H1 (cell line): Measurements from ENCODE around the gene FGF14. TPM values are rescaled to one million over a fixed set of nuclear protein-coding genes. Genes with fewer than 3 reads are reported as not detected.

ENCODE experiments used
- CTCF ChIA-PET: fragments of 300-600 bp; sonication (Branson Sonifier 250); formaldehyde crosslinking; loops from one replicate; lab custom pipeline; 2021; ENCODE audit not compliant: partially characterized antibody; lab: Charles Lee
- POLR2A ChIA-PET: fragments of 300-600 bp; sonication (Branson Sonifier 250); formaldehyde crosslinking; loops from one replicate; lab custom pipeline; 2021; ENCODE audit warnings: inconsistent platforms; ENCODE audit not compliant: partially characterized antibody; lab: Charles Lee
- DNase-seq, 2 experiments: peaks; one replicate each; pipeline versions ENCODE4 v3.0.0 to v3.0.0-alpha.2; 2010 to 2022; ENCODE audit warnings: low spot score in 2 of 2, low read depth in 1 of 2, mixed read lengths in 1 of 2
- FAIRE-seq: peaks from 2 replicates; lab custom pipeline; 2011; peaks lifted over from hg19 to GRCh38; lab: Jason Lieb, UNC
- H2AFZ ChIP-seq: 2 replicates; pipeline ENCODE4 v1.8.1; 2012; ENCODE audit warnings: low read length, inconsistent platforms
- H2AK5ac ChIP-seq: 2 replicates; pipeline ENCODE4 v1.6.1; 2013; ENCODE audit warnings: low read depth, low read length
- H2BK120ac ChIP-seq: replicated peaks from 2 replicates; pipeline ENCODE3; 2013; ENCODE audit warnings: low read depth, low read length, inconsistent platforms
- H2BK12ac ChIP-seq: 2 replicates; pipeline ENCODE4 v1.6.1; 2013; ENCODE audit warnings: low read depth, low read length
- H2BK15ac ChIP-seq: 2 replicates; pipeline ENCODE4 v1.6.1; 2013; ENCODE audit warnings: low read length
- H2BK20ac ChIP-seq: 2 replicates; pipeline ENCODE4 v1.6.1; 2013; ENCODE audit warnings: low read length
- H2BK5ac ChIP-seq: 2 replicates; pipeline ENCODE4 v1.6.1; 2013; ENCODE audit warnings: low read depth, low read length
- H3K14ac ChIP-seq: 2 replicates; pipeline ENCODE4 v1.6.1; 2013; ENCODE audit warnings: inconsistent platforms; ENCODE audit not compliant: insufficient read length
- H3K18ac ChIP-seq: 2 replicates; pipeline ENCODE4 v1.6.1; 2013; ENCODE audit warnings: low read length; ENCODE audit errors: extremely low read depth
- H3K23ac ChIP-seq: 2 replicates; pipeline ENCODE4 v1.6.1; 2013; ENCODE audit warnings: inconsistent platforms; ENCODE audit not compliant: insufficient read length
- H3K23me2 ChIP-seq: 2 replicates; pipeline ENCODE4 v1.6.1; 2013; ENCODE audit warnings: low read depth, low read length
- H3K27ac ChIP-seq: 2 replicates; pipeline ENCODE4 v1.6.1; 2011; ENCODE audit warnings: low read depth, low read length, inconsistent platforms
- H3K27me3 ChIP-seq, 4 experiments: replicated peaks in 1 of 4; 1 replicate in 1 of 4; 2 replicates in 3 of 4; pipeline versions ENCODE4 v1.6.1 to v1.8.1; 2011 to 2013; ENCODE audit warnings: low read length in 3 of 4, mild to moderate bottlenecking in 3 of 4, inconsistent platforms in 2 of 4, mixed read lengths in 2 of 4, moderate library complexity in 1 of 4; ENCODE audit not compliant: control insufficient read depth in 3 of 4, insufficient read depth in 3 of 4; ENCODE audit errors: extremely low read depth in 1 of 4
- H3K36me3 ChIP-seq, 4 experiments: 2 replicates each; pipeline versions ENCODE4 v1.6.1 to v1.8.1; 2011 to 2013; ENCODE audit warnings: mild to moderate bottlenecking in 4 of 4, low read length in 3 of 4, moderate library complexity in 2 of 4, control low read depth in 1 of 4, inconsistent platforms in 1 of 4; ENCODE audit not compliant: insufficient read depth in 4 of 4, control insufficient read depth in 2 of 4
- H3K4ac ChIP-seq: replicated peaks from 2 replicates; pipeline ENCODE3; 2013; ENCODE audit warnings: low read length, low read depth, mixed read lengths, inconsistent platforms; ENCODE audit not compliant: insufficient read length
- H3K4me1 ChIP-seq, 4 experiments: replicated peaks in 1 of 4; 1 replicate in 1 of 4; 2 replicates in 3 of 4; pipeline versions ENCODE4 v1.6.1 to v1.8.1; 2011 to 2013; ENCODE audit warnings: low read length in 3 of 4, inconsistent platforms in 2 of 4, mixed read lengths in 1 of 4; ENCODE audit not compliant: insufficient read depth in 4 of 4, control insufficient read depth in 3 of 4
- H3K4me2 ChIP-seq, 2 experiments: 2 replicates each; pipeline versions ENCODE4 v1.6.1 to v1.8.1; 2011 to 2013; ENCODE audit warnings: low read depth in 2 of 2, low read length in 2 of 2, control low read depth in 1 of 2, inconsistent platforms in 1 of 2, mild to moderate bottlenecking in 1 of 2; ENCODE audit not compliant: insufficient read depth in 1 of 2
- H3K4me3 ChIP-seq, 4 experiments: fragments of 200-600, 300-600 bp in 1 of 4; sonication (generic), shearing (Covaris generic), sonication (Bioruptor Twin) in 1 of 4; 2 replicates each; pipeline versions ENCODE4 v1.5.1 to v1.8.1; 2011 to 2016; ENCODE audit warnings: low read length in 4 of 4, low read depth in 3 of 4, control low read depth in 2 of 4, inconsistent platforms in 2 of 4, mild to moderate bottlenecking in 2 of 4, mixed read lengths in 1 of 4, moderate library complexity in 1 of 4; ENCODE audit not compliant: insufficient read depth in 2 of 4; ENCODE audit errors: extremely low read depth in 1 of 4
- H3K56ac ChIP-seq: replicated peaks from 2 replicates; pipeline ENCODE3; 2013; ENCODE audit warnings: low read depth, mild to moderate bottlenecking, mixed read lengths, low read length, inconsistent platforms; ENCODE audit not compliant: insufficient read length
- H3K79me1 ChIP-seq: 2 replicates; pipeline ENCODE4 v1.6.1; 2013; ENCODE audit warnings: low read depth, low read length, control low read depth
- H3K79me2 ChIP-seq, 2 experiments: 2 replicates each; pipeline versions ENCODE4 v1.6.1 to v1.8.1; 2012 to 2013; ENCODE audit warnings: low read length in 2 of 2, mild to moderate bottlenecking in 2 of 2, inconsistent platforms in 1 of 2; ENCODE audit not compliant: insufficient read depth in 2 of 2, control insufficient read depth in 1 of 2
- H3K9ac ChIP-seq, 4 experiments: replicated peaks in 1 of 4; 1 replicate in 1 of 4; 2 replicates in 3 of 4; pipeline versions ENCODE4 v1.6.1 to v1.8.1; 2011 to 2013; ENCODE audit warnings: low read depth in 3 of 4, low read length in 3 of 4, control low read depth in 2 of 4, mild to moderate bottlenecking in 2 of 4, moderate library complexity in 2 of 4, inconsistent platforms in 1 of 4; ENCODE audit errors: extremely low read depth in 1 of 4
- H3K9me3 ChIP-seq, 2 experiments: 2 replicates each; pipeline versions ENCODE4 v1.6.1 to v1.8.1; 2012 to 2013; ENCODE audit warnings: mild to moderate bottlenecking in 2 of 2, moderate library complexity in 2 of 2, control low read depth in 1 of 2, inconsistent platforms in 1 of 2, low read depth in 1 of 2, low read length in 1 of 2, mixed read lengths in 1 of 2; ENCODE audit not compliant: insufficient read depth in 2 of 2
- H4K20me1 ChIP-seq, 2 experiments: replicated peaks in 1 of 2; 2 replicates each; pipeline versions ENCODE3 to v1.8.1; 2011 to 2013; ENCODE audit warnings: inconsistent platforms in 2 of 2, low read length in 2 of 2, mild to moderate bottlenecking in 1 of 2; ENCODE audit not compliant: insufficient read depth in 2 of 2, control insufficient read depth in 1 of 2
- H4K5ac ChIP-seq: 2 replicates; pipeline ENCODE4 v1.6.1; 2013; ENCODE audit warnings: low read length, low read depth, mixed read lengths, inconsistent platforms; ENCODE audit not compliant: insufficient read length
- H4K8ac ChIP-seq: 2 replicates; pipeline ENCODE4 v1.8.0; 2013; ENCODE audit warnings: mild to moderate bottlenecking, moderate library complexity, low read length, inconsistent platforms; ENCODE audit not compliant: insufficient read depth; ENCODE audit errors: extremely low read depth
- H4K91ac ChIP-seq: replicated peaks from 2 replicates; pipeline ENCODE3; 2013; ENCODE audit warnings: low read length, mixed read lengths, inconsistent platforms; ENCODE audit not compliant: insufficient read length
- BACH1 ChIP-seq: IDR thresholded peaks from 2 replicates; pipeline ENCODE4 v1.6.1; 2012; ENCODE audit warnings: low read length, improper control_type of control experiment
- BCL11A ChIP-seq, 2 experiments: IDR thresholded peaks; one replicate each; pipeline ENCODE4 v1.6.1; 2011; ENCODE audit warnings: low read depth in 2 of 2, low read length in 2 of 2, mild to moderate bottlenecking in 2 of 2
- RBBP5 ChIP-seq: IDR thresholded peaks from 2 replicates; pipeline ENCODE4 v1.7.1; 2012; ENCODE audit warnings: low read depth, mild to moderate bottlenecking, inconsistent platforms, low read length, moderate library complexity, borderline replicate concordance
- SAP30 ChIP-seq: fragments of 300-600 bp; sonication (generic); IDR thresholded peaks from 2 replicates; pipeline ENCODE4 v1.7.1; 2012; ENCODE audit warnings: low read length, moderate library complexity, mild to moderate bottlenecking, inconsistent platforms; ENCODE audit not compliant: insufficient read depth, insufficient replicate concordance
- SUZ12 ChIP-seq: fragments of 200-600 bp; sonication (generic); IDR thresholded peaks from 2 replicates; pipeline ENCODE4 v1.6.1; 2012; ENCODE audit warnings: mild to moderate bottlenecking, inconsistent platforms, low read length, moderate library complexity, mixed read lengths
- TCF12 ChIP-seq: IDR thresholded peaks from 2 replicates; pipeline ENCODE4 v1.6.1; 2011; ENCODE audit warnings: low read depth, mild to moderate bottlenecking, low read length
- WGBS, 2 experiments: shearing (Covaris generic) in 1 of 2; methylation state at CpG; one replicate each; pipeline versions ENCODE4 v1.1.6 to v1.1.7; 2013 to 2015; ENCODE audit warnings: low lambda C conversion rate in 2 of 2, mixed read lengths in 2 of 2, inconsistent platforms in 1 of 2, low coverage in 1 of 2, missing lambda C conversion rate in 1 of 2; ENCODE audit not compliant: insufficient replicate concordance in 2 of 2, insufficient coverage in 1 of 2, insufficient read length in 1 of 2; ENCODE audit errors: extremely low coverage in 1 of 2, missing lambda C conversion rate in 1 of 2; 5-methylcytosine and 5-hydroxymethylcytosine counted together
- polyA plus RNA-seq, 7 experiments: library from polyadenylated mRNA; depleted of rRNA in 3 of 7; stranded (reverse) in 5 of 7; unstranded in 2 of 7; fragments of >200 nt in 5 of 7; fragments of 200-250 nt in 2 of 7; gene quantifications; 1 replicate in 5 of 7; 2 replicates in 1 of 7; 4 replicates in 1 of 7; pipeline versions ENCODE4 v1.2.1 to v1.2.3, GENCODE V29; 2011 to 2013; ENCODE audit warnings: missing spikeins in 2 of 7, mixed read lengths in 2 of 7
- total RNA-seq: library from RNA; stranded (reverse); fragmentation: NEBNext Ultra II Directional; extraction: Animal tissue kit (Norgen Biotek cat#: 25700); gene quantifications from 2 replicates; pipeline ENCODE4 v1.2.1, GENCODE V29; 2021

The FGF14 gene
- total and polyA plus RNA-seq, 2 of the 8 experiments (the other 6 are each of a cell fraction or from before 2014, with no cell fraction given): 0.05 to 0.58 TPM

DNA sequence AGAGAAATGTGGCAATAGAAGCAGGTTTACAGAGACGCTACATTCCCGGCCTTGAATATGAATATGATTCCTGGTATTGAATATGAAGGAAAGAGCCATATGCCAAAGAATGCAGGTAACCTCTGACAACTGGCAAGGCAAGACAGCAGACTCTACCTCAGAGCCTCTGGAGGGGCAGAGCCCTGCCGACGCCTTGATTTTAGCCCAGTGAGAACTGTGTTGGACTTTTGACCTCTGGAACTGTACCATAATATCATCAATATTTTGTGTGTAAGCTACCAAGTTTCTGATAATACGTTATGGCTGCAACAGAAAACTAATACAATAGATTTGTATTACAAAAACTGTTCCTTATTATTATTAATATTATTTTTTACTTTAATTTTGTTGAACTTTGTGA, 219.7 kb downstream of the FGF14 start:
- WGBS, 2 experiments: 89% methylated on average over 5 of the region's 5 CpGs; no CpG with 5 or more reads in 1 of the 2 experiments
- CTCF ChIA-PET: no interaction called here
- no peak for FAIRE-seq

More for the DNA sequence above, 219.7 kb downstream of the FGF14 start:
- Histone ChIP-seq H2BK15ac (no peak overlapping the region), H3K18ac (no peak overlapping the region), H2AK5ac (no peak overlapping the region), H3K23ac (no peak overlapping the region), H3K4me2 (no peak overlapping the region), H4K20me1 (no peaks in the 10 kb centered on the region), H3K23me2 (no peaks in the 10 kb centered on the region), H3K79me2 (no peaks in the 10 kb centered on the region), H3K4ac (no peak overlapping the region), H3K14ac (no peak overlapping the region), H4K8ac (no peak overlapping the region), H3K9me3 (no peaks in the 10 kb centered on the region), H2AFZ (no peak overlapping the region), H2BK120ac (no peak overlapping the region), H2BK5ac (no peak overlapping the region), H3K4me3 (no peak overlapping the region), H2BK20ac (no peak overlapping the region), H3K79me1 (no peaks in the 10 kb centered on the region), H2BK12ac (no peak overlapping the region), H4K91ac (no peak overlapping the region), H3K9ac (no peak overlapping the region), H3K56ac (no peak overlapping the region), H3K27ac (no peak overlapping the region), H3K27me3 (no peaks in the 10 kb centered on the region), H4K5ac (no peak overlapping the region), H3K4me1 (no peaks in the 10 kb centered on the region), H3K36me3 (no peaks in the 10 kb centered on the region)
- no peak for DNase-seq
- no peak for TF ChIP-seq SUZ12
- no peak for TF ChIP-seq BCL11A (IDR thresholded peaks at IDR 0.05; ENCODE audit: low read depth in 2 of 2, low read length in 2 of 2)
- TF ChIP-seq TCF12: no peak
- no peak for TF ChIP-seq BACH1
- no peak for TF ChIP-seq SAP30
- TF ChIP-seq RBBP5: no peak
- POLR2A ChIA-PET: no interaction called here
